Measurements from ENCODE around the gene UNC45A. TPM values are rescaled to one million over a fixed set of nuclear protein-coding genes. Genes with fewer than 3 reads are reported as not detected.
A peak's percentile ranks its signal among the peaks of the same experiment; 100 is the strongest.

The UNC45A gene
- total RNA-seq, 6 experiments from 2014 or later, result 13.3 to 33.0 (median 25.4) TPM

DNA sequence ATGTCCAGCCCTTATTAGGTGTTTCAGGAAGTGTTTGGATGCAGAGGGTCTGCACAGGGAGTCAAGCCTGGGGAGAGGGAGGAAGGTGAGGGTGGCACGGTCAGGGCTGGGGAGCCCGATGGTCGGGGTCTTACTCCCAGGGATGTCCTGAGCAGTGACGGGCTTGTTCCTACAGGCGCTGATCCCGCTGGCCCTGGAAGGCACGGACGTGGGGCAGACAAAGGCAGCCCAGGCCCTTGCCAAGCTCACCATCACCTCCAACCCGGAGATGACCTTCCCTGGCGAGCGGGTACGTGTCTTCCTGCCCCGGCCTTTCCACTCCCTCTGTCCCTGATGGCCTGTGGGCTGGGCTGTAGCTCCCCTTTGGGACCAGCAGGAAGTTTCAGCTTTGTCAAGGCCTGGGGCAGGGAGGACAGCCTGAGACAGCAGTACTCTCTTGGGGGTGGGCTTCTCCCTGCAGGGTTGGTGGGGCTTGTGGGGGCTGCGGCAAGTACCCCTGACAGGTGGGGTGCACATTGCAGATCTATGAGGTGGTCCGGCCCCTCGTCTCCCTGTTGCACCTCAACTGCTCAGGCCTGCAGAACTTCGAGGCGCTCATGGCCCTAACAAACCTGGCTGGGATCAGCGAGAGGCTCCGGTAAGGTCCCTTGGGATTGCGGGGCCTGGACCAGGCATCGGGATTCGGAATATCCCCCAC is 15.0 kb downstream of the UNC45A start:
- Histone ChIP-seq H3K27ac (no peak overlapping the region), H3K4me3 (no peak overlapping the region), H3K4me1 (peaks cover 0 to under 1% (median 0%) of the 10 kb centered on the region in 4 donors), H3K9me3 (no peaks in the 10 kb centered on the region), H3K36me3 (peaks cover 0 to 60% (median 13%) of the 10 kb centered on the region in 4 donors), H3K27me3 (no peaks in the 10 kb centered on the region)
- no peak for TF ChIP-seq POLR2A (IDR thresholded peaks at IDR 0.05)
- TF ChIP-seq, protein P1, sequence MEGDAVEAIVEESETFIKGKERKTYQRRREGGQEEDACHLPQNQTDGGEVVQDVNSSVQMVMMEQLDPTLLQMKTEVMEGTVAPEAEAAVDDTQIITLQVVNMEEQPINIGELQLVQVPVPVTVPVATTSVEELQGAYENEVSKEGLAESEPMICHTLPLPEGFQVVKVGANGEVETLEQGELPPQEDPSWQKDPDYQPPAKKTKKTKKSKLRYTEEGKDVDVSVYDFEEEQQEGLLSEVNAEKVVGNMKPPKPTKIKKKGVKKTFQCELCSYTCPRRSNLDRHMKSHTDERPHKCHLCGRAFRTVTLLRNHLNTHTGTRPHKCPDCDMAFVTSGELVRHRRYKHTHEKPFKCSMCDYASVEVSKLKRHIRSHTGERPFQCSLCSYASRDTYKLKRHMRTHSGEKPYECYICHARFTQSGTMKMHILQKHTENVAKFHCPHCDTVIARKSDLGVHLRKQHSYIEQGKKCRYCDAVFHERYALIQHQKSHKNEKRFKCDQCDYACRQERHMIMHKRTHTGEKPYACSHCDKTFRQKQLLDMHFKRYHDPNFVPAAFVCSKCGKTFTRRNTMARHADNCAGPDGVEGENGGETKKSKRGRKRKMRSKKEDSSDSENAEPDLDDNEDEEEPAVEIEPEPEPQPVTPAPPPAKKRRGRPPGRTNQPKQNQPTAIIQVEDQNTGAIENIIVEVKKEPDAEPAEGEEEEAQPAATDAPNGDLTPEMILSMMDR (IDR thresholded peaks at IDR 0.05), result no peak
- WGBS (ENCODE audit: insufficient coverage, low coverage, low lambda C conversion rate, missing lambda C conversion rate), result 100% methylated on average over 1 of the region's 23 CpGs
- ATAC-seq, result no peak
- DNase-seq, result peak in 1 of 3 donors; percentile 49
- intact Hi-C loops (cut with DNase I), result loop anchor here in 1 of 2 donors (10.0 kb wide), 1 partner anchor 85 kb away; no protein-coding TSS in a partner anchor

DNA sequence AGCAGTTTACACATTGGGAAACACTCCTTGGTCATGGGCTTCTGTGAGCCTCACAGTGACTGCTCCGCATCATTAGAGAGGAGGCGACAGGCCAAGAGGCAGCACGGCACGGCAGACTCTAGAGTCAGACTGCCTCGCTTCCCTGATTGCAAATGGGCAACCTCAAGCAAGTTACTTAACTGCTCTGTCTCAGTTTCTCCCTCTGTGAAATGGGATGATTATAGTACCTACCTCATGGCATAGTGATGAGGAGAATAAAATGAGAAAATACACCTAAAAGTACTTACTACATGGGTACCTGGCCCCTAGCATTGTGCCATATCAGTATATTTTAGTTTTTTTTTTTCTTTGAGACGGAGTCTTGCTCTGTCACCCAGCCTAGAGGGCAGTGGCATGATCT is 15.6 kb downstream of the UNC45A start:
- Histone ChIP-seq H3K36me3 (peaks cover 0 to 59% (median 12%) of the 10 kb centered on the region in 4 donors), H3K4me1 (peaks cover 0 to 6% (median 3%) of the 10 kb centered on the region in 4 donors), H3K4me3 (no peak overlapping the region), H3K27me3 (no peaks in the 10 kb centered on the region), H3K27ac (no peak overlapping the region), H3K9me3 (no peaks in the 10 kb centered on the region)
- intact Hi-C loops (cut with DNase I), result loop anchor here in 1 of 2 donors (10.0 kb wide), 1 partner anchor 84 kb away; no protein-coding TSS in a partner anchor
- TF ChIP-seq, protein P1 (IDR thresholded peaks at IDR 0.05), result no peak
- TF ChIP-seq POLR2A (IDR thresholded peaks at IDR 0.05), result no peak
- no peak for DNase-seq
- WGBS (ENCODE audit: insufficient coverage, low coverage, low lambda C conversion rate, missing lambda C conversion rate), result 100% methylated on average over 4 of the region's 6 CpGs
- no peak for ATAC-seq

DNA sequence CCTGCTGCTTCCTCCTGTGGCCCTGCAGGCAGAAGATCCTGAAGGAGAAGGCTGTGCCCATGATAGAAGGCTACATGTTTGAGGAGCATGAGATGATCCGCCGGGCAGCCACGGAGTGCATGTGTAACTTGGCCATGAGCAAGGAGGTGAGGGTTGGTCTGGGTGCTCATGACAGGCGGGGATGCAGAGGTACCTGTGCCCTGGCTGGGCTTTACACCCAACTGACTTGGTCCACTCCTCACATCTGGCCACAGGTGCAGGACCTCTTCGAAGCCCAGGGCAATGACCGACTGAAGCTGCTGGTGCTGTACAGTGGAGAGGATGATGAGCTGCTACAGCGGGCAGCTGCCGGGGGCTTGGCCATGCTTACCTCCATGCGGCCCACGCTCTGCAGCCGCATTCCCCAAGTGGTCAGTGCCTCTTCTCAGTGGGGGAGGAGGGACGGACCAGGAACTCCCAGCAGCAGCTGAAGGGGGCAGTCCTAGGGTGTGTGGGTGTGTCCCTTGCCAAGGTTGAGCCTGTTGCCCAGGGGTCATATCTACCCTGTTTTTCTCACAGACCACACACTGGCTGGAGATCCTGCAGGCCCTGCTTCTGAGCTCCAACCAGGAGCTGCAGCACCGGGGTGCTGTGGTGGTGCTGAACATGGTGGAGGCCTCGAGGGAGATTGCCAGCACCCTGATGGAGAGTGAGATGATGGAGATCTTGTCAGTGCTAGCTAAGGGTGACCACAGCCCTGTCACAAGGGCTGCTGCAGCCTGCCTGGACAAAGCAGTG is 18.0 kb downstream of the UNC45A start:
- WGBS (ENCODE audit: insufficient coverage, low coverage, low lambda C conversion rate, missing lambda C conversion rate), result 90% methylated on average over 2 of the region's 14 CpGs
- no peaks in the 10 kb centered on the region for H3K27me3 ChIP-seq
- intact Hi-C loops (cut with DNase I), result loop anchor here in 1 of 2 donors (10.0 kb wide), 1 partner anchor 82 kb away; no protein-coding TSS in a partner anchor
- no peaks in the 10 kb centered on the region for H3K9me3 ChIP-seq
- H3K4me3 ChIP-seq, result no peak overlapping the region
- peaks cover 0 to 16% (median 6%) of the 10 kb centered on the region in 4 donors for H3K4me1 ChIP-seq
- ATAC-seq, result no peak
- no peak for TF ChIP-seq POLR2A (IDR thresholded peaks at IDR 0.05)
- TF ChIP-seq, protein P1 (IDR thresholded peaks at IDR 0.05), result no peak
- no peak overlapping the region for H3K27ac ChIP-seq
- H3K36me3 ChIP-seq, result peaks cover 0 to 45% (median 7%) of the 10 kb centered on the region in 4 donors
- peak in 1 of 3 donors; percentile 48 for DNase-seq

DNA sequence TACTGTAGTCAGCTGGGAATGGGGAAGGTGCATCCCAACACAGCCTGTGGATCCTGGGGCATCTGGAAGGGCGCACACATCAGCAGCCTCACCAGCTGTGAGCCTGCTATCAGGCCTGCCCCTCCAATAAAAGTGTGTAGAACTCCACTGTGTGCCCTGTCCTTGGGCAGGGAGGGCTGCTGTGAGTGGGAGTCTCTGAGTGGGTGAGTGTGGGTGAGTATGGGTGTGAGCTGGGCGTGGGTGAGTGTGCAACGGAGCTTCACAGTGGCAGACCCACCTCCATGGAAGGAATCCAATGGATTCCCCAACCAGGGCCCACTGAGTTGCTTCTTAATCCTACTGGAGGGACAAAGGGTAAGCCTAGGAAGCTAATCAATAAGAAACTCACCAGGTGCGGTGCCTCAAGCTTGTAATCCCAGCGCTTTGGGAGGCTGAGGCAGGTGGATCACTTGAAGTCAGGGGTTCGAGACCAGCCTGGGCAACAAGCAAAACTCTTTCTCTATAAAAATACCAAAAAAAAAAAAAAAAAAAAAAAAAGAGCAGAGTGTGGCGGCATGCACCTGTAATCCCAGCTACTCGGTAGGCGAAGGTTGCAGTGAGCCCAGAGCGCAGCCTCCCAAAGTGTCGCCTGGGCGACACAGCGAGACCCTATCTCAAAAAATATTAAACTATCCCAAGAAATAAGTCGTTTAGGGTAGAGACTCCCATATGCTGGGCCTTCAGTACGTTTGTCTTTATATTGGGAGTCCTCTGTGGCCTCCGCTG is 19.0 kb downstream of the UNC45A start:
- Histone ChIP-seq H3K4me1 (peaks cover 0 to 16% (median 6%) of the 10 kb centered on the region in 4 donors), H3K9me3 (no peaks in the 10 kb centered on the region), H3K27me3 (no peaks in the 10 kb centered on the region), H3K36me3 (peaks cover 0 to 35% (median 5%) of the 10 kb centered on the region in 4 donors), H3K4me3 (peak overlapping the region in 2 of 3 donors; percentile 57 to 69), H3K27ac (no peak overlapping the region)
- no peak for TF ChIP-seq POLR2A (IDR thresholded peaks at IDR 0.05)
- TF ChIP-seq, protein P1 (IDR thresholded peaks at IDR 0.05), result no peak
- DNase-seq (peak in 1 of 3 donors; percentile 46), ATAC-seq (no peak)
- WGBS (ENCODE audit: insufficient coverage, low coverage, low lambda C conversion rate, missing lambda C conversion rate), result 60% methylated on average over 2 of the region's 16 CpGs
- intact Hi-C loops (cut with DNase I), result loop anchor here in 1 of 2 donors (10.0 kb wide), 1 partner anchor 81 kb away; no protein-coding TSS in a partner anchor

Measured in right lobe of liver (tissue), 6 donors.